PC-3 (cell line): ENCODE measurements around the gene SEC14L1. TPM values are rescaled to one million over a fixed set of nuclear protein-coding genes. Genes with fewer than 3 reads are reported as not detected.

Experiments
- ATAC-seq: fragments of 200-7000 bp; cut with Tn5 transposase; 2 replicates; pipeline ENCODE4 v1.9.1; 2020; ENCODE audit warnings: mild to moderate bottlenecking, moderate library complexity
- BruUV-seq: library from RNA; stranded (reverse); fragments of 400-500 nt; replicated peaks from 2 replicates; lab custom pipeline; 2021; lab: Mats Ljungman, UMichigan
- CTCF ChIA-PET: fragments of 300-600 bp; sonication (Branson Sonifier 250); formaldehyde crosslinking; loops from one replicate; lab custom pipeline; 2022; ENCODE audit warnings: antibody characterized with exemption; lab: Charles Lee
- POLR2A ChIA-PET: fragments of 300-600 bp; sonication (Branson Sonifier 250); formaldehyde crosslinking; loops from one replicate; lab custom pipeline; 2022; ENCODE audit warnings: antibody characterized with exemption; ENCODE audit not compliant: unreplicated experiment; lab: Charles Lee
- DNase-seq: peaks from one replicate; pipeline ENCODE4 v3.0.0-alpha.2; 2015
- H2AFZ ChIP-seq: fragments of 300-600 bp; sonication (generic); 2 replicates; pipeline ENCODE4 v1.6.0; 2016; ENCODE audit warnings: antibody characterized with exemption, low read length
- H3F3A ChIP-seq: fragments of 300-600 bp; sonication (generic); one replicate; pipeline ENCODE4 v1.6.0; 2017; ENCODE audit warnings: antibody characterized with exemption, low read length, control low read depth, mild to moderate bottlenecking; ENCODE audit not compliant: unreplicated experiment
- H3K27ac ChIP-seq: fragments of 300-600 bp; sonication (generic); 2 replicates; pipeline ENCODE4 v1.5.1; 2016; ENCODE audit warnings: mild to moderate bottlenecking, low read length
- H3K27me3 ChIP-seq: fragments of 300-600 bp; sonication (generic); 2 replicates; pipeline ENCODE4 v1.6.1; 2016; ENCODE audit warnings: low read length, mixed read lengths
- H3K36me3 ChIP-seq: fragments of 300-600 bp; sonication (generic); 2 replicates; pipeline ENCODE4 v1.6.1; 2016; ENCODE audit warnings: low read depth, mixed run types, low read length, mixed read lengths
- H3K4me1 ChIP-seq: fragments of 300-600 bp; sonication (generic); 2 replicates; pipeline ENCODE4 v1.5.1; 2016; ENCODE audit warnings: low read length; ENCODE audit not compliant: insufficient read depth
- H3K4me2 ChIP-seq: fragments of 300-600 bp; sonication (generic); 2 replicates; pipeline ENCODE4 v1.6.0; 2016; ENCODE audit warnings: low read length
- H3K4me3 ChIP-seq: fragments of 300-600 bp; sonication (generic); 2 replicates; pipeline ENCODE4 v1.5.1; 2016; ENCODE audit warnings: mild to moderate bottlenecking, low read length, mixed read lengths
- H3K79me2 ChIP-seq: fragments of 300-600 bp; sonication (generic); 2 replicates; pipeline ENCODE4 v1.6.1; 2017; ENCODE audit warnings: low read length, mixed read lengths
- H3K9ac ChIP-seq: fragments of 300-600 bp; sonication (generic); 2 replicates; pipeline ENCODE4 v1.6.0; 2016; ENCODE audit warnings: mild to moderate bottlenecking, low read length
- H3K9me2 ChIP-seq: fragments of 300-600 bp; sonication (generic); replicated peaks from 2 replicates; pipeline ENCODE4 v1.6.1; 2016; ENCODE audit warnings: mixed run types, low read length, mixed read lengths
- H3K9me3 ChIP-seq: fragments of 300-600 bp; sonication (generic); 2 replicates; pipeline ENCODE4 v1.6.1; 2016; ENCODE audit warnings: low read length, mixed read lengths
- H4K20me1 ChIP-seq: fragments of 300-600 bp; sonication (generic); 2 replicates; pipeline ENCODE4 v1.6.1; 2016; ENCODE audit warnings: low read length, mixed read lengths
- CTCF ChIP-seq: fragments of 300-600 bp; sonication (generic); conservative IDR thresholded peaks from 2 replicates; pipeline ENCODE4 v1.5.1; 2017; ENCODE audit warnings: antibody characterized with exemption, low read depth, mild to moderate bottlenecking, low read length
- EZH2 ChIP-seq: fragments of 300-600 bp; sonication (generic); IDR thresholded peaks from one replicate; pipeline ENCODE4 v1.6.1; 2017; ENCODE audit warnings: antibody characterized with exemption, mild to moderate bottlenecking, low read length; ENCODE audit not compliant: unreplicated experiment
- EZH2phosphoT487 ChIP-seq: fragments of 300-600 bp; sonication (generic); IDR thresholded peaks from 2 replicates; pipeline ENCODE4 v1.6.1; 2018; ENCODE audit warnings: mild to moderate bottlenecking, antibody characterized with exemption, low read length, borderline replicate concordance
- intact Hi-C: fragments of 100-400 bp; cut with micrococcal nuclease; formaldehyde crosslinking; loops from 2 replicates; pipeline ENCODE4 v1.9.0; 2023
- total RNA-seq: library from RNA; depleted of rRNA; stranded (reverse); fragments of >200 nt; gene quantifications from 2 replicates; pipeline ENCODE4 v1.2.3, GENCODE V29; 2014

The SEC14L1 gene
- total RNA-seq, 1 experiment from 2014 or later, result 39.8 TPM

- ChIA-PET CTCF (no interaction called here), POLR2A (no interaction called here)
- Histone ChIP-seq H3K9ac (no peak overlapping the region), H4K20me1 (no peaks in the 10 kb centered on the region), H3K9me3 (no peaks in the 10 kb centered on the region), H3K36me3 (peaks cover 88% of the 10 kb centered on the region), H3K27me3 (no peaks in the 10 kb centered on the region), H3K4me1 (no peaks in the 10 kb centered on the region), H3K27ac (no peak overlapping the region), H2AFZ (no peak overlapping the region), H3F3A (no peaks in the 10 kb centered on the region), H3K9me2 (no peaks in the 10 kb centered on the region), H3K4me3 (no peak overlapping the region), H3K4me2 (no peak overlapping the region), H3K79me2 (no peaks in the 10 kb centered on the region)
- BruUV-seq, result no TSS peak
- ATAC-seq (no peak), DNase-seq (no peak)
- TF ChIP-seq EZH2, result no peak
- TF ChIP-seq CTCF, result no peak
- no peak for TF ChIP-seq EZH2phosphoT487
- intact Hi-C loops, result no loop called here
Measured at GRCh38 chr17:77210331-77210730, 69.6 kb downstream of the SEC14L1 start.

DNA sequence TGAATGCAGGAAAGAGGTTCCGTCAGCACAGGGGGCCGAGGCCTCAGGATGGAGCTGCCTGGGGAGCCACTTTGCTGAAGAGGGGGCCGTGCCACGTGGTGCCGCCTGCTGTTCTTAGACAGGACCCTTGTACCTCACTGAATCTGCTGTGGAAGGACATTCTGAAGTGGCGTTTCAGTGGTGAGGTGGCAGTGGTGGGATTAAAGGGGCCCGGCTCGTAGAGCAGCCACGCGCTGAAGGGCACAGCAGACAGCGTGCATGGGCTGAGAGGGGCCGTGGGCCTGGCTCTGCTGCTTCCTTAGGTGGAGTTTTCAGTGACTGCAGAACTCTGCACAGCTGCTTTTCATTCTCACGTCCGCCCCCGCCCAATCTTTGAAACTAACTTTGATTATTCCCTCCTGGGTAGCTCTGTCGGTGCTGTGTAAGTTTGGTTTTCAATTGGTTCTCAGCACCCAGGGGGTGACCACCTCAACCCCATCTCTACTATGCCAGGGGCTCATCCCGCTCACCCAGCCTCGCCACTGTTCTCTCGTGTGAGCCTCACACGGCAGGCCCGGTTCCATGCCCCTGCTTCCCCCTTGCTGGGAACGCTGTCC is 70.3 kb downstream of the SEC14L1 start:
- DNase-seq (no peak), ATAC-seq (no peak)
- H2AFZ ChIP-seq, result no peak overlapping the region
- no peaks in the 10 kb centered on the region for H3K27me3 ChIP-seq
- BruUV-seq, result no TSS peak
- TF ChIP-seq EZH2, result no peak
- no peak for TF ChIP-seq EZH2phosphoT487
- TF ChIP-seq CTCF, result no peak
- H4K20me1 ChIP-seq, result no peaks in the 10 kb centered on the region
- no peaks in the 10 kb centered on the region for H3K9me2 ChIP-seq
- H3K4me1 ChIP-seq, result no peaks in the 10 kb centered on the region
- H3K9me3 ChIP-seq, result no peaks in the 10 kb centered on the region
- intact Hi-C loops, result no loop called here
- no peak overlapping the region for H3K4me3 ChIP-seq
- POLR2A ChIA-PET, result no interaction called here
- CTCF ChIA-PET, result no interaction called here
- H3K9ac ChIP-seq, result no peak overlapping the region
- no peak overlapping the region for H3K4me2 ChIP-seq
- H3F3A ChIP-seq, result no peaks in the 10 kb centered on the region
- no peaks in the 10 kb centered on the region for H3K79me2 ChIP-seq
- no peak overlapping the region for H3K27ac ChIP-seq
- peaks cover 82% of the 10 kb centered on the region for H3K36me3 ChIP-seq

DNA sequence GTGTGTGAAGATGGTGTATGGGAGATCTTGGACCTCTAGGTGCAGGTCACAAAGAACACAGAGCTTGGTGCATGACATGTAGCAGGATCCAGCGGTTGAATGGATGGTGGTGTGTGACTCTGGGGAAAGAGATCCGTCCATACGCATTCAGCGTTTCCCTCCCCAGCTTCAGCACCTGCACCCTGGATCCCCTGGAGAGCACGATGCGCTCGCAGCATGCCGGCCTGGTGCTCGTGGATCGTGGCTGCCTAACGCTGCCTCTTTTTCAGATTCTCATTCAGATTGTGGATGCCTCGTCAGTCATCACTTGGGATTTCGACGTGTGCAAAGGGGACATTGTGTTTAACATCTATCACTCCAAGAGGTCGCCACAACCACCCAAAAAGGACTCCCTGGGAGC is 70.9 kb downstream of the SEC14L1 start:
- H3K27ac ChIP-seq, result no peak overlapping the region
- H3K9me3 ChIP-seq, result no peaks in the 10 kb centered on the region
- no peak overlapping the region for H3K4me3 ChIP-seq
- no peaks in the 10 kb centered on the region for H3K27me3 ChIP-seq
- ATAC-seq (no peak), DNase-seq (no peak)
- intact Hi-C loops, result no loop called here
- CTCF ChIA-PET, result no interaction called here
- H3K79me2 ChIP-seq, result no peaks in the 10 kb centered on the region
- no peaks in the 10 kb centered on the region for H3K4me1 ChIP-seq
- H3K36me3 ChIP-seq, result peaks cover 79% of the 10 kb centered on the region
- no peaks in the 10 kb centered on the region for H3F3A ChIP-seq
- no peak overlapping the region for H2AFZ ChIP-seq
- no peak for TF ChIP-seq EZH2
- no peak for TF ChIP-seq EZH2phosphoT487
- no peak for TF ChIP-seq CTCF
- H4K20me1 ChIP-seq, result no peaks in the 10 kb centered on the region
- no peaks in the 10 kb centered on the region for H3K9me2 ChIP-seq
- POLR2A ChIA-PET, result no interaction called here
- no peak overlapping the region for H3K4me2 ChIP-seq
- no TSS peak for BruUV-seq
- H3K9ac ChIP-seq, result no peak overlapping the region
